ENCODE measurements around the gene SDK1. TPM values are rescaled to one million over a fixed set of nuclear protein-coding genes. Genes with fewer than 3 reads are reported as not detected.

The SDK1 gene
- total RNA-seq, 3 donors from 2014 or later (not counting 1 experiment from before 2014, with no cell fraction given) = 0.05 to 0.11 TPM; not detected in 1

DNA sequence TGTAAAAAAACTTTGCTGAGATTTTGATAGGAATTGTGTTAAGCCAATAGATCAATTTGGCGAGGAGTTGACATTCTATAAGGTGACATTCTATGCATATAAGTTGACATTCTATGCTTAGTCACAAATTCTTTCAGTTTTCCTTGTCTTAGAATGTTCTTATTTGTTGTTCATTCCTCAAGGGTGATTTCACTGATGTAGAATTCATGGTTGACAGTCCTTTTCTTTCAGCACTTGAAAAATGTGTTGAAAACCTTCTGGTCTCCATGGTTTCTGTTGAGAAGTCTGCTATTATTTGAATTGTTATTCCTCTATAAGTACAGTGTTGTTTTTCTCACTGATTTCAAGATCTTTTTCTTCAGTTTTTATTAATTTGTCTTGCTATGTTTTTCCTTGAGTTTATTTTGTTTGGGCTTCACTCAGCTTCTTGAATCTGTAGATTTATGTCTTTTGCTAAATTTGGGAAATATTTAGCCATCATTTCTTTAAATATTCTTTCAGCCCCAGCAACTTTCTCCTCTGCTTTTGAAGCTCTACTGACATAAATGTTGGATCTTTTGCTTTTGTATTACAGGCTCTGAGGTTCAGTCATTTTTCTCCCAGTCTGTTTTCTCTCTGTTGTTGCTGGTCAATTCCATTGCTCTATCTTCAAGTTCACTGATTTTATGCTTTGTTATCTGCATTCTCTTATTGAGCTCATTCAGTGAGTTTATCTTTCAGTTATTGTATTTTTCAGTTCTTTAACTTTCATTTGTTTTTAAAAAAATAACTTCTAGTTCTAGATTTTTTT lies 154.9 kb downstream of the SDK1 start:
- Mint-ChIP-seq H3K27me3 (ENCODE audit: low read depth in 2 of 2) (peaks cover 30 to 45% of the 10 kb centered on the region in 2 donors), H3K4me3 (no peak overlapping the region), H3K36me3 (no peaks in the 10 kb centered on the region), H3K4me1 (no peaks in the 10 kb centered on the region), H3K9me3 (no peaks in the 10 kb centered on the region), H3K27ac (no peak overlapping the region)
- ATAC-seq = no peak
- Histone ChIP-seq H3K4me1 (ENCODE audit: control insufficient read depth, insufficient read depth, low read length) (no peaks in the 10 kb centered on the region), H3K9me3 (ENCODE audit: control insufficient read depth, insufficient read depth, low read length) (no peaks in the 10 kb centered on the region), H3K4me3 (ENCODE audit: low read length) (no peak overlapping the region), H3K27ac (ENCODE audit: low read length) (no peak overlapping the region), H3K36me3 (ENCODE audit: control insufficient read depth, insufficient read depth, low read length) (no peaks in the 10 kb centered on the region), H3K27me3 (ENCODE audit: control insufficient read depth, insufficient read depth, low read length) (peaks cover 7% of the 10 kb centered on the region)
- TF ChIP-seq, protein P1, sequence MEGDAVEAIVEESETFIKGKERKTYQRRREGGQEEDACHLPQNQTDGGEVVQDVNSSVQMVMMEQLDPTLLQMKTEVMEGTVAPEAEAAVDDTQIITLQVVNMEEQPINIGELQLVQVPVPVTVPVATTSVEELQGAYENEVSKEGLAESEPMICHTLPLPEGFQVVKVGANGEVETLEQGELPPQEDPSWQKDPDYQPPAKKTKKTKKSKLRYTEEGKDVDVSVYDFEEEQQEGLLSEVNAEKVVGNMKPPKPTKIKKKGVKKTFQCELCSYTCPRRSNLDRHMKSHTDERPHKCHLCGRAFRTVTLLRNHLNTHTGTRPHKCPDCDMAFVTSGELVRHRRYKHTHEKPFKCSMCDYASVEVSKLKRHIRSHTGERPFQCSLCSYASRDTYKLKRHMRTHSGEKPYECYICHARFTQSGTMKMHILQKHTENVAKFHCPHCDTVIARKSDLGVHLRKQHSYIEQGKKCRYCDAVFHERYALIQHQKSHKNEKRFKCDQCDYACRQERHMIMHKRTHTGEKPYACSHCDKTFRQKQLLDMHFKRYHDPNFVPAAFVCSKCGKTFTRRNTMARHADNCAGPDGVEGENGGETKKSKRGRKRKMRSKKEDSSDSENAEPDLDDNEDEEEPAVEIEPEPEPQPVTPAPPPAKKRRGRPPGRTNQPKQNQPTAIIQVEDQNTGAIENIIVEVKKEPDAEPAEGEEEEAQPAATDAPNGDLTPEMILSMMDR (IDR thresholded peaks at IDR 0.05) = no peak
- DNase-seq = no peak
- 83% methylated on average over 1 of the region's 1 CpG for WGBS (ENCODE audit: insufficient coverage)
- intact Hi-C loops (cut with micrococcal nuclease) = no loop called here

DNA sequence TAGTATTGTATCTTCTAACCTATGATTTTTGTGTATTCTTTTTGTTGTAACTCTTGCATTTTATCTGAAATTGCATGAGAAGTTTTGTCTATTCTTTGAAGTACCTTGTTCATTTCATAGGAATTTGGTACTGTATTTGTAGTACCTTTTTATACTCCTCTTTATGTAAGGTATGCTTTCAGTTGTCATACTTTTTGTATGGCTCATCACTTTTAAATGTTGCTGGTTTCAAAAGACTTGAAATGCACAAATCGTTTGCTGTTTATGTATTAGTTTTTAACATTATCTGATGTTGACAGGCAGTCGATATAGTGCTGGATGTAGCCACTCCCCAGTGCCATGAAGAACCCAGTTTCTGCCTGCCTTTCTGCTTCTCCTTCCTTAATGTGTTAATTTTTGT lies 158.1 kb downstream of the SDK1 start:
- Histone ChIP-seq H3K27me3 (ENCODE audit: control insufficient read depth, insufficient read depth, low read length) (peaks cover 7% of the 10 kb centered on the region), H3K4me3 (ENCODE audit: low read length) (no peak overlapping the region), H3K36me3 (ENCODE audit: control insufficient read depth, insufficient read depth, low read length) (no peaks in the 10 kb centered on the region), H3K27ac (ENCODE audit: low read length) (no peak overlapping the region), H3K4me1 (ENCODE audit: control insufficient read depth, insufficient read depth, low read length) (no peaks in the 10 kb centered on the region), H3K9me3 (ENCODE audit: control insufficient read depth, insufficient read depth, low read length) (no peaks in the 10 kb centered on the region)
- no peak for DNase-seq
- intact Hi-C loops (cut with micrococcal nuclease) = no loop called here
- Mint-ChIP-seq H3K4me1 (no peaks in the 10 kb centered on the region), H3K4me3 (no peak overlapping the region), H3K36me3 (no peaks in the 10 kb centered on the region), H3K27ac (no peak overlapping the region), H3K27me3 (ENCODE audit: low read depth in 2 of 2) (peaks cover 41 to 66% of the 10 kb centered on the region in 2 donors), H3K9me3 (no peaks in the 10 kb centered on the region)
- 83% methylated on average over 2 of the region's 2 CpGs for WGBS (ENCODE audit: insufficient coverage)
- TF ChIP-seq, protein P1 (IDR thresholded peaks at IDR 0.05) = no peak
- no peak for ATAC-seq

DNA sequence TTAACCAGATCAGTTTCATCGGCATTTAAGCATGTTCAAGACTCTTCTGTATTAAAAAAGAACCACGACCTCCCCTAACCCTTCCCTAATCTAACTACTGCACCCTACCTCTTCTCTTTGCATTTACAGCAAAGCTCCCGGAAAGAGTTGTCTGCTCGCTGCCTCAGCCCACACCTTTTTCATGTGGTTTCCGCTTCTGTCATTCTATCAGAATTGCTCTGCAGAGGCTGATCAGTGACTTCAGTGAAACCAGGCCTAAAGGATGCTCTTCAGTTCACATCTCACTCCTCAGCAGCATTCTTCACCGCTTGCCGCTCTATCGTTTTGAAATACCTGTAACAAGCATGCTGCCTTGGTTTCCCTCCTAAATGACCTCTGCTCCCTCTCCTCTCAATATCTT lies 160.9 kb downstream of the SDK1 start:
- Histone ChIP-seq H3K4me1 (ENCODE audit: control insufficient read depth, insufficient read depth, low read length) (no peaks in the 10 kb centered on the region), H3K36me3 (ENCODE audit: control insufficient read depth, insufficient read depth, low read length) (no peaks in the 10 kb centered on the region), H3K9me3 (ENCODE audit: control insufficient read depth, insufficient read depth, low read length) (no peaks in the 10 kb centered on the region), H3K4me3 (ENCODE audit: low read length) (no peak overlapping the region), H3K27me3 (ENCODE audit: control insufficient read depth, insufficient read depth, low read length) (peaks cover 4% of the 10 kb centered on the region), H3K27ac (ENCODE audit: low read length) (no peak overlapping the region)
- TF ChIP-seq, protein P1 (IDR thresholded peaks at IDR 0.05) = no peak
- peak in 1 of 2 donors; percentile 89 for DNase-seq
- H3K4me3 Mint-ChIP-seq = no peak overlapping the region
- no peaks in the 10 kb centered on the region for H3K36me3 Mint-ChIP-seq
- ATAC-seq = peak in 2 of 3 donors; percentile 54 to 56
- intact Hi-C loops (cut with micrococcal nuclease) = no loop called here
- H3K9me3 Mint-ChIP-seq = no peaks in the 10 kb centered on the region
- WGBS (ENCODE audit: insufficient coverage) = 66% methylated on average over 7 of the region's 8 CpGs
- H3K4me1 Mint-ChIP-seq = no peaks in the 10 kb centered on the region
- H3K27me3 Mint-ChIP-seq (ENCODE audit: low read depth in 2 of 2) = peaks cover 34 to 52% of the 10 kb centered on the region in 2 donors
- H3K27ac Mint-ChIP-seq = no peak overlapping the region

DNA sequence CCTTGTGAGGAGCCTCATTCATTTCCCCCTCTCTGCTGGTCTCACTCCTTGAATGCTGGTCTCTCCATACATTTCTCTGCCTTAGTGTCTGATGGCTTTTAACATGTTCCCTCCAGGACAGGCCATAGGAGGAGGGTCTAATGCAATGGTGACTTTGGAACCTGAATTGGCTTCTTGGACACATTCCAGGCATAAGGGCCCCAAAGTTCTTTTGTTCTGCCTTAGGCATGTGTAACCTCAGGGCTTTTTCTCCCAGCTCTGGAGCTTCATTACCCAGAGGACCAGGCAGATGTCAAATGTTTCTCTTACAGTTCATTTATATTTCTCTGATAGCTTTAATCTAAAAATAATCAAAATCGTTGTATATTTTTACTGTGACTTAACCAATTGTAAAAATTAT lies 162.6 kb downstream of the SDK1 start:
- Mint-ChIP-seq H3K9me3 (no peaks in the 10 kb centered on the region), H3K36me3 (no peaks in the 10 kb centered on the region), H3K27me3 (ENCODE audit: low read depth in 2 of 2) (peaks cover 21 to 42% of the 10 kb centered on the region in 2 donors), H3K27ac (no peak overlapping the region), H3K4me1 (no peaks in the 10 kb centered on the region), H3K4me3 (no peak overlapping the region)
- Histone ChIP-seq H3K4me3 (ENCODE audit: low read length) (no peak overlapping the region), H3K9me3 (ENCODE audit: control insufficient read depth, insufficient read depth, low read length) (no peaks in the 10 kb centered on the region), H3K27ac (ENCODE audit: low read length) (no peak overlapping the region), H3K27me3 (ENCODE audit: control insufficient read depth, insufficient read depth, low read length) (no peaks in the 10 kb centered on the region), H3K36me3 (ENCODE audit: control insufficient read depth, insufficient read depth, low read length) (no peaks in the 10 kb centered on the region), H3K4me1 (ENCODE audit: control insufficient read depth, insufficient read depth, low read length) (no peaks in the 10 kb centered on the region)
- ATAC-seq (no peak), DNase-seq (no peak)
- WGBS (ENCODE audit: insufficient coverage) = no CpG with 5 or more reads among the region's 1 CpG
- TF ChIP-seq, protein P1 (IDR thresholded peaks at IDR 0.05) = no peak
- intact Hi-C loops (cut with micrococcal nuclease) = no loop called here
